Glutamatergic neuron (in vitro differentiated cells): ENCODE data around the gene ICAM4. TPM values are rescaled to one million over a fixed set of nuclear protein-coding genes. Genes with fewer than 3 reads are reported as not detected.
A peak's percentile ranks its signal among the peaks of the same experiment; 100 is the strongest.

Experiments used
- DNase-seq: peaks from one replicate; pipeline ENCODE4 v3.0.0; 2022
- H3K27ac Mint-ChIP-seq: one replicate; pipeline ENCODE4 v1.8.0; 2020; ENCODE audit warnings: mild to moderate bottlenecking, mixed read lengths, inconsistent platforms; ENCODE audit not compliant: unreplicated experiment
- H3K27me3 Mint-ChIP-seq: one replicate; pipeline ENCODE4 v1.8.0; 2020; ENCODE audit warnings: mild to moderate bottlenecking, moderate library complexity, mixed read lengths, inconsistent platforms; ENCODE audit not compliant: unreplicated experiment
- H3K36me3 Mint-ChIP-seq: one replicate; pipeline ENCODE4 v1.8.0; 2020; ENCODE audit warnings: mild to moderate bottlenecking, mixed read lengths, inconsistent platforms; ENCODE audit not compliant: unreplicated experiment
- H3K4me1 Mint-ChIP-seq: one replicate; pipeline ENCODE4 v1.8.0; 2020; ENCODE audit warnings: mild to moderate bottlenecking, low read depth, mixed read lengths, inconsistent platforms; ENCODE audit not compliant: unreplicated experiment
- H3K4me3 Mint-ChIP-seq: one replicate; pipeline ENCODE4 v1.8.0; 2020; ENCODE audit warnings: mild to moderate bottlenecking, mixed read lengths, inconsistent platforms; ENCODE audit not compliant: unreplicated experiment
- H3K9me3 Mint-ChIP-seq: one replicate; pipeline ENCODE4 v1.8.0; 2020; ENCODE audit warnings: mild to moderate bottlenecking, moderate library complexity, mixed read lengths, inconsistent platforms; ENCODE audit not compliant: unreplicated experiment
- CTCF ChIP-seq: fragments of 200-600 bp; sonication (generic); IDR thresholded peaks from one replicate; pipeline ENCODE4 v1.5.0; 2021; ENCODE audit not compliant: partially characterized antibody, unreplicated experiment
- total RNA-seq: library from RNA; stranded (reverse); fragmentation: NEBNext Ultra II Directional; extraction: Animal tissue kit (Norgen Biotek cat#: 25700); gene quantifications from one replicate; pipeline ENCODE4 v1.2.1, GENCODE V29; 2021; ENCODE audit not compliant: unreplicated experiment

Gene ICAM4
- total RNA-seq, 1 donor from 2014 or later, result not detected

- peak; percentile 80 for TF ChIP-seq CTCF
- Mint-ChIP-seq H3K27me3 (peaks cover 7% of the 10 kb centered on the region), H3K27ac (no peak overlapping the region), H3K4me1 (no peaks in the 10 kb centered on the region), H3K9me3 (no peaks in the 10 kb centered on the region), H3K36me3 (no peaks in the 10 kb centered on the region), H3K4me3 (no peak overlapping the region)
- DNase-seq, result peak; percentile 86
Measured at GRCh38 chr19:10269333-10270179, 17.2 kb upstream of the ICAM4 start.

DNA sequence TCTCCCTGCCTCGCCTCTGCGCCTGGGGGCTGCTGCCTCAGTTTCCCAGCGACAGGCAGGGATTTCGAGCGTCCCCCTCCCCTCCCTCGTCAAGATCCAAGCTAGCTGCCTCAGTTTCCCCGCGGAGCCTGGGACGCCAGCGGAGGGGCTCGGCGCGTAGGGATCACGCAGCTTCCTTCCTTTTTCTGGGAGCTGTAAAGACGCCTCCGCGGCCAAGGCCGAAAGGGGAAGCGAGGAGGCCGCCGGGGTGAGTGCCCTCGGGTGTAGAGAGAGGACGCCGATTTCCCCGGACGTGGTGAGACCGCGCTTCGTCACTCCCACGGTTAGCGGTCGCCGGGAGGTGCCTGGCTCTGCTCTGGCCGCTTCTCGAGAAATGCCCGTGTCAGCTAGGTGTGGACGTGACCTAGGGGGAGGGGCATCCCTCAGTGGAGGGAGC lies 16.6 kb upstream of the ICAM4 start:
- no peak overlapping the region for H3K4me3 Mint-ChIP-seq
- no peaks in the 10 kb centered on the region for H3K36me3 Mint-ChIP-seq
- no peak for TF ChIP-seq CTCF
- H3K4me1 Mint-ChIP-seq, result no peaks in the 10 kb centered on the region
- DNase-seq, result no peak
- no peaks in the 10 kb centered on the region for H3K9me3 Mint-ChIP-seq
- H3K27me3 Mint-ChIP-seq, result peaks cover 8% of the 10 kb centered on the region
- H3K27ac Mint-ChIP-seq, result no peak overlapping the region

DNA sequence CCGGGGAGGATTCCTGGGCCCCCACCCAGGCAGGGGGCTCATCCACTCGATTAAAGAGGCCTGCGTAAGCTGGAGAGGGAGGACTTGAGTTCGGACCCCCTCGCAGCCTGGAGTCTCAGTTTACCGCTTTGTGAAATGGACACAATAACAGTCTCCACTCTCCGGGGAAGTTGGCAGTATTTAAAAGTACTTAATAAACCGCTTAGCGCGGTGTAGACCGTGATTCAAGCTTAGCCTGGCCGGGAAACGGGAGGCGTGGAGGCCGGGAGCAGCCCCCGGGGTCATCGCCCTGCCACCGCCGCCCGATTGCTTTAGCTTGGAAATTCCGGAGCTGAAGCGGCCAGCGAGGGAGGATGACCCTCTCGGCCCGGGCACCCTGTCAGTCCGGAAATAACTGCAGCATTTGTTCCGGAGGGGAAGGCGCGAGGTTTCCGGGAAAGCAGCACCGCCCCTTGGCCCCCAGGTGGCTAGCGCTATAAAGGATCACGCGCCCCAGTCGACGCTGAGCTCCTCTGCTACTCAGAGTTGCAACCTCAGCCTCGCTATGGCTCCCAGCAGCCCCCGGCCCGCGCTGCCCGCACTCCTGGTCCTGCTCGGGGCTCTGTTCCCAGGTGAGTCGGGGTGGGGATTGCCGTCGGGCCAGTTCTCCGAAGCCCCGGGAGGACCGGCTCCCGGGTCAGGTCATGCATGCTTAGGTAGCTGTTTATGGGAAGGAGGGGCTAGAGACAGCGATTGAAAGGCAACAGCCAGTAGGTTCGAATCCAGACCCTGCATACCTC lies 15.9 kb upstream of the ICAM4 start, which contains the start of gene ICAM1:
ICAM1 (plus strand) TSS at position 505 of the 779 bp plus-strand sequence; CDS start at position 545, 40 bp downstream.
- H3K4me1 Mint-ChIP-seq, result no peaks in the 10 kb centered on the region
- H3K9me3 Mint-ChIP-seq, result no peaks in the 10 kb centered on the region
- H3K27me3 Mint-ChIP-seq, result peaks cover 8% of the 10 kb centered on the region
- DNase-seq, result no peak
- TF ChIP-seq CTCF, result no peak
- no peak within 1 kb of the TSS for H3K27ac Mint-ChIP-seq
- H3K4me3 Mint-ChIP-seq, result no peak within 1 kb of the TSS
- no peaks in the 10 kb centered on the region for H3K36me3 Mint-ChIP-seq

DNA sequence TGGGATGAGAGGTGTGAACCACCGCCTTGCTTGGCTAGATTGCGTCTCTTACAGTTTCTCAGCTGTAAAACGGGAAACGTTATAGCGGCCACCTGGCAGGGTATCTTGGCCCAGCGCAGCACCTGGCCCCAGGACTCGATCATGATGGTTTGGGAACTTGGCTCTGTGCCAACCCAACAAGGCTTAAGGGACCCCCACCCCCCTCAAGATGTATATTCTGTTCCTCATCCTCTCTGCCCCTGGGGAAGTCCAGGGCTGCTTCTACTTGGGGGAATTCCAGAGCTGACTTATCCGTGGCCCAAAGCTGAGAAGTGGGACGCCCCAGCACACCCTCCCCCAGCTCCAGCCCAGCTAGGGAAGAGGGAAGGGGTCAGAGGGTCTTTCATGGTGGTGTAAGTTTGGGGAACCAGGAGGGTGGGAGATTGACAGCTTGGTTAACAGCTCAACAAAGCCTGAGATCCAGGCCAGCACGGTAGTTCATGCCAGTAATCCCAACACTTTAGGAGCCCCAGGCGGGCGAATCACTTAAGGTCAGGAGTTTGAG lies 15.1 kb upstream of the ICAM4 start:
- no peak for TF ChIP-seq CTCF
- Mint-ChIP-seq H3K36me3 (no peaks in the 10 kb centered on the region), H3K4me3 (no peak overlapping the region), H3K27ac (no peak overlapping the region), H3K9me3 (no peaks in the 10 kb centered on the region), H3K4me1 (no peaks in the 10 kb centered on the region), H3K27me3 (peaks cover 8% of the 10 kb centered on the region)
- DNase-seq, result no peak

- Mint-ChIP-seq H3K4me1 (no peaks in the 10 kb centered on the region), H3K9me3 (no peaks in the 10 kb centered on the region), H3K36me3 (no peaks in the 10 kb centered on the region), H3K27me3 (peaks cover 7% of the 10 kb centered on the region), H3K27ac (no peak overlapping the region), H3K4me3 (no peak overlapping the region)
- DNase-seq, result no peak
- no peak for TF ChIP-seq CTCF
Measured at GRCh38 chr19:10274589-10274988, 12.2 kb upstream of the ICAM4 start.
